T1000 (cell line): ENCODE results near the gene RAP1GDS1.

ENCODE experiments used
- DNase-seq: peaks from one replicate; lab custom pipeline; 2025; ENCODE audit warnings: mixed read lengths; lab: John Stamatoyannopoulos, UW

RAP1GDS1 gene

GRCh38 chr4:98482847-98483806, 221.9 kb downstream of the RAP1GDS1 start:
- no peak for DNase-seq

GRCh38 chr4:98484031-98484430, 222.8 kb downstream of the RAP1GDS1 start:
- no peak for DNase-seq

GRCh38 chr4:98485816-98486345, 224.7 kb downstream of the RAP1GDS1 start:
- no peak for DNase-seq

- DNase-seq, result no peak
Measured at GRCh38 chr4:98490251-98490650, 229.1 kb downstream of the RAP1GDS1 start.

- DNase-seq, result no peak
Measured at GRCh38 chr4:98491899-98492559, 230.8 kb downstream of the RAP1GDS1 start.

GRCh38 chr4:98493296-98493695, 232.1 kb downstream of the RAP1GDS1 start:
- no peak for DNase-seq
